HG03064 (cell line): ENCODE data around the gene NEO1.

Experiments
- ATAC-seq: cut with Tn5 transposase; IDR thresholded peaks from one replicate; pipeline ENCODE4 v1.9.1; 2021; ENCODE audit warnings: low read depth; ENCODE audit not compliant: unreplicated experiment

The NEO1 gene, protein sequence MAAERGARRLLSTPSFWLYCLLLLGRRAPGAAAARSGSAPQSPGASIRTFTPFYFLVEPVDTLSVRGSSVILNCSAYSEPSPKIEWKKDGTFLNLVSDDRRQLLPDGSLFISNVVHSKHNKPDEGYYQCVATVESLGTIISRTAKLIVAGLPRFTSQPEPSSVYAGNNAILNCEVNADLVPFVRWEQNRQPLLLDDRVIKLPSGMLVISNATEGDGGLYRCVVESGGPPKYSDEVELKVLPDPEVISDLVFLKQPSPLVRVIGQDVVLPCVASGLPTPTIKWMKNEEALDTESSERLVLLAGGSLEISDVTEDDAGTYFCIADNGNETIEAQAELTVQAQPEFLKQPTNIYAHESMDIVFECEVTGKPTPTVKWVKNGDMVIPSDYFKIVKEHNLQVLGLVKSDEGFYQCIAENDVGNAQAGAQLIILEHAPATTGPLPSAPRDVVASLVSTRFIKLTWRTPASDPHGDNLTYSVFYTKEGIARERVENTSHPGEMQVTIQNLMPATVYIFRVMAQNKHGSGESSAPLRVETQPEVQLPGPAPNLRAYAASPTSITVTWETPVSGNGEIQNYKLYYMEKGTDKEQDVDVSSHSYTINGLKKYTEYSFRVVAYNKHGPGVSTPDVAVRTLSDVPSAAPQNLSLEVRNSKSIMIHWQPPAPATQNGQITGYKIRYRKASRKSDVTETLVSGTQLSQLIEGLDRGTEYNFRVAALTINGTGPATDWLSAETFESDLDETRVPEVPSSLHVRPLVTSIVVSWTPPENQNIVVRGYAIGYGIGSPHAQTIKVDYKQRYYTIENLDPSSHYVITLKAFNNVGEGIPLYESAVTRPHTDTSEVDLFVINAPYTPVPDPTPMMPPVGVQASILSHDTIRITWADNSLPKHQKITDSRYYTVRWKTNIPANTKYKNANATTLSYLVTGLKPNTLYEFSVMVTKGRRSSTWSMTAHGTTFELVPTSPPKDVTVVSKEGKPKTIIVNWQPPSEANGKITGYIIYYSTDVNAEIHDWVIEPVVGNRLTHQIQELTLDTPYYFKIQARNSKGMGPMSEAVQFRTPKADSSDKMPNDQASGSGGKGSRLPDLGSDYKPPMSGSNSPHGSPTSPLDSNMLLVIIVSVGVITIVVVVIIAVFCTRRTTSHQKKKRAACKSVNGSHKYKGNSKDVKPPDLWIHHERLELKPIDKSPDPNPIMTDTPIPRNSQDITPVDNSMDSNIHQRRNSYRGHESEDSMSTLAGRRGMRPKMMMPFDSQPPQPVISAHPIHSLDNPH (N-terminal part only)

DNA sequence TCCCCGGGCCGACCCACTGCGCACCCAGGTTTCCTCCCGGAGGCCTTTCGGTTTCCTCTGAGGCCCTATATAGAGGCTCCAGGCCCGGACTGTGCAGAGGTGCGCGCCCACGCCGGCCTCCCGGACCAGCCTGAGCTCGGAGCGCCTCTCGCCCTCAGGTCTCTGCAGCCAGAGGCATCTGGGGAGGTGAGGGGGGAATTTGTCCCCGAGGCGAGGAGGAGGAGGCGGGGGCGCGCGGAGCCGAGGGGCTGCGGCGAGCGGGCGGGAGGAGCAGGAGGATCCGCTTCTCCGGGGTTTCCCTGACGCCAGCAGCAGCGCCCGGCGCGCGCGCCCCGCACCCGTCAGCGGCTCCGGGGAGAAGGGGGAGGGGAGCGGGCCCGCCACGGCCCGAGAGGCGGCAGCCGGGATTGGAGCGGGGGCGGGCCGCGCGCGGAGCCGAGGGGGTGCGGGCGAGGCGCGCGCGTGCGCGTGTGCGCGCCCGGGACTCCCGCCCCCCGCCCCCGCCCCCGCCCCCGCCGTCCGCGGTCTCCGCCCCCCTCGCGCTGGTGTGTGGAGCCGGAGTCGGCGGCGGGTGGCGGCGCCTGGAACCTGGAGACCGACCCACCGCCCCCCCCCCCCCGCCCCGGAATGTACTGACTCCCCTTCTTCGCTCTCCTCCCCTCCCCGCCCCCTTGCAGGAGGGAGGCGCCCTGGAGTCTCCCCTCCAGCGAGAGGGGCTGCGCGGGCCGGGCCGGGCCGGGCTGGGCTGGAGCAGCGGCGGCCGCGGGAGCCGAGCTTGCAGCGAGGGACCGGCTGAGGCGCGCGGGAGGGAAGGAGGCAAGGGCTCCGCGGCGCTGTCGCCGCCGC lies at the start of gene NEO1:
NEO1 (plus strand) TSS at position 657 of the 846 bp plus-strand sequence. CDS start 213 bp downstream, outside the sequence.
- peak; percentile 61 for ATAC-seq

- ATAC-seq = no peak
These were observed 47.8 kb upstream of the NEO1 start for GRCh38 chr15:73004462-73004861.

- ATAC-seq = no peak
These were observed 47.2 kb upstream of the NEO1 start for GRCh38 chr15:73005032-73005431.

DNA sequence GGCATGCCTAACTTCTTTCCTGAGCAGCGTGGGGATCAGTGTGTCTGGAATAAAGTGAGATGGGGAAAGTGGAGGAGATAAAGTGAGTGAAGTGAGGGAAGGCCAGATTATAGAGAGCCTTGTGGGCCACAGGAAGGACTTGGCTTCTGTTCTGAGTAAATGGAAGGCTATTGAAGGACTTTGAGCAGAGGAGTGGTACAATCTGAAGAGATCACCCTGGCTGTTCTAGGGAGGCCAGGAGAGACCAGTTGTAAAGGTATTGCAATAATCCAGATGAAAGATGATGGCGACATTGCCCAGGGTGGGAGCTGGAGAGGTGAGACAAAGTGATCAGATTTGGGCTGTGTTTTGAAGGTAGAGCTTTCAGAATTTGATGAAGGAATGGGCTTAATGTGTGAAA lies 46.8 kb upstream of the NEO1 start:
- no peak for ATAC-seq

DNA sequence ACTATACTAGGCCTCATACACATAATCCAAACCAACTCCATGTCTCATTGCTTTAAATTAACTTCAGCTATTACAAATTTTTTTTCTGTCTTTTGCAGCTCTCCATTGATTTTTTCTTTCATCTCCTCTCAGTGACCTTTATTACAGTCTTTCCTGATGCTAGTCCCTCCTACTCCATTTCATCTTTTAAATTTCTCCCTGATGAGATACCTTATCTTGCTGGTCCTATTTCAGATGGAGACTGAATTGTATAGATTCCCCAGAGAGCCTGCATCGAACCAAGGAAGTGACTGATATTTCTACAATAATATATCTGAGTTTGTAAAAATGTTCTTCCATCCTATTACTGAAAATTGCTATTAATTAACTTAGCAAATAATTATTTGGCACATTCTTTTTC lies 45.7 kb upstream of the NEO1 start:
- ATAC-seq = no peak

DNA sequence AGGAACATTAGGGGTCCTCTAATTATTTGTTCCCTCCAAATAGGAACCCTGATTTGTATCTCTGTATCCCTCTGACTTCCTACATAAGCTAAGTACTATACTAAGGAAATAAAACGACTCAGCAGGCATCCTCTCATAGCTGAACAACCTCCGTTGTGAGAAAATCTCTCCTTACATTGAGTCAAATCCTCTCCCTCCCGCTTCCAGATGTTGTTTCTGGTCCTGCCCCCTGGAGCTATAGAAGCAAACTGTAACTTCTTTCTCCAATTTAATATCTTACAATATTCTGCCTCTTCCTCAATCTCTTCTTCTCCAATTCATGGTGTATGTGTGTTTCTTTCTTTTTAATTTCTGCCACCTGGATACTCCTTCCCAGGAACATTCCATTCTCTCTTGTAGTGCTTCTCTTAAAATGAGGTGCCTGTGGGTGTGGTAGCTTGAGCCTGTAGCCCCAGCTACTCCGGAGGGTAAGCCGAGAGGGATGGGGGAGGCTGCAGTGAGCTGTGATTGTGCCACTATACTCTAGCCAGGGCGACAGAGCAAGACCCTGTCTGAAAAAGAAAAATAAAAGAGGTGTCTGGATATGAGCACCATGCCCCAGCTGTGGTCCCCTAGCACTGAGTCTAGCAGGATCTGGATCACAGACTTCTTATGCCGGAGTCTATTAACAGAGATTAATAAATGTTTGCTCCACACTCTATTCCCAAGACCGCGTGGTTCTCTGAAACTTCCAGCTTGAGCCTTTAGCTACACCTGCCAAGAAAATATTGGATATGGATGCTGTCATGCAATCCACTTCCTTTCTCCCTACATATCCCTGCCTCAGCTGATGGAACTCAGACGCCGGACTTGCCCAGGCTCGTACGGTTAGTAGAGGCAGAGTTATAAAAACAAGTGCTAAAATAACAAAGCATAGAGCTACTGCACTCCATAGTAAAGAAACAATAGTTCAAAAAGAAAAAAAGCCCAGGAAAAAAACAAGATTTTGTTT lies 42.9 kb upstream of the NEO1 start:
- no peak for ATAC-seq

- no peak for ATAC-seq
These were observed 41.8 kb upstream of the NEO1 start for GRCh38 chr15:73010154-73011152.

DNA sequence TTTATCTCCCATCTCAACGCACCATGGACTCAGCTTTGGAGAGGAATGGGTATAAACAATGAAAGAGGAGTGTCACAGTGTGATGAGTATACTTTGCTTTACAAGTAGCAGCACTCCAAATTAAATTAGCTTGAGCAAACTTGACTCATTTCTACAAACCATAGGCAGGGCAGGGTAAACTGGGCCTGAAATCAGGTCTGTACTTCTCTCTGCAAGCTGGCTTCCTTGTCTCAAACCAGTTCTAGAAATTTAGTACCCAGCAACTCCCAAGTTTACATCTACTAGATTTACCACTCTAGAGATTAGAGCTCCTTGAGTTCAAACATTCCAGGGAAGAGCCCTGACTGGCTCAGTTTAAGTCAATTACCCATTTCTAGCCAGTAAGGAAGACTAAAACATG lies 37.4 kb upstream of the NEO1 start:
- no peak for ATAC-seq

DNA sequence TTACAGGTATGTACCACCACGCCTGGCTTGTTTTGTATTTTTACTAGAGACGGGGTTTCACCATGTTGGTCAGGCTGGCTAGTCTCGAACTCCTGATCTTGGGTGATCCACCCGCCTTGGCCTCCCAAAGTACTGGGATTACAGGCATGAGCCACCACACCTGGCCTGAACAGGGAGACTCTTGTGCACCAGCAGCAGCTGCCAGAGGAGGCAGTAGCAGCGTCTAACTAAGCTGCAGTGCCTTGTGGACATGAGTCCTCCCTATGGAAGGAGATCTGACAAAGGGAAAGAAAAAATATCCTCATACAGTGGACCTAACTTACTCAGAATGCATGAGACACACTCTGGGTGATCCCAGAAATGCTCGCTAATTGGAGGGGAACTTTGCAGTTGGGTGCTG lies 36.8 kb upstream of the NEO1 start:
- ATAC-seq = no peak

- no peak for ATAC-seq
These were observed 34.3 kb upstream of the NEO1 start for GRCh38 chr15:73017987-73018386.

DNA sequence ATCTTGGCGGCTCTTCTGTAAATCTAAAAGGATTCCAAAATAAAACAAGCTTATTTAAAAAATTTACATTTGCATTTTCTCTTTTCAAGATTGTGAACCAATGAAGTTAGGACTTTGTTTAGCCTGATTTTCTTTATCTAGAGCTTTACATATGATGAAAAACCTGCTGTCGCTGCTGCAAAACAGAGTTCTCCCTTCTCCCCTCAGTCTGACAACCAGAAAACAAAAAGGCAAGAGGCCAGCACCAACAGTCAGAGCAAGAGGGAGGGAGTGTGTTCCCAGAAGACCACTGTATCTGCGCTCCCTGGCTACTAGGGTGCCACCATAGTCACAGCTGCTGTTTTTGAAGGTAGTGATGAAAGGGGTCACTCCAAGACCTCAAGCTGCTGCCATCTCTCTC lies 33.1 kb upstream of the NEO1 start:
- ATAC-seq = no peak

DNA sequence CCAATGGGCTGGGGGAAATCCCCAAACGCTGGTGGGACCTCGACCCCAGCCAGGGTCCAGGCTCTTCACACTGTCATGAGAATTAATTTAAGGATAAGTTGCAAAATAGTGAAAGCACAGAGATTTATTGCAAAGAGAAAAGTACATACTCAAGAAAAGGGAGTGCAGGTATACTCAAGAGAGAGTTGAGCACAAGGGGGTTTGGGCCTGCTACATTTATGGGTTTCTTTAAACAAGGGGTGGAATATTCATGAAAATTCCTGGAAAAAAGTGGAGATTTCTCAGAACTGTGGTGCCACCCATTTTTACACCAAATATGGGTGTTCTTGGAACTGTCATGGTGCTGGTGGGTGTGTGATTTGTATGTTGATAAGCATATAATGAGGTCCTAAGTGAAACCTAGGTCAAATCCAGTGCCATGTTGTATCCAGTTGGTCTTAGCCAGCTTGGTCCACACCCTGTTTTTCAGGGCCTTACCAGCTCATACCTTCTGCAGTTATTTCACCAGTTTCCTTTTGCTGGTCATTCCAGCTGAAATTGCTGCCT lies 32.6 kb upstream of the NEO1 start:
- ATAC-seq = no peak

GRCh38 chr15:73021139-73021621 lies 31.1 kb upstream of the NEO1 start:
- no peak for ATAC-seq

GRCh38 chr15:73022161-73022560 lies 30.1 kb upstream of the NEO1 start:
- no peak for ATAC-seq

GRCh38 chr15:73023071-73023470 lies 29.2 kb upstream of the NEO1 start:
- ATAC-seq = no peak

DNA sequence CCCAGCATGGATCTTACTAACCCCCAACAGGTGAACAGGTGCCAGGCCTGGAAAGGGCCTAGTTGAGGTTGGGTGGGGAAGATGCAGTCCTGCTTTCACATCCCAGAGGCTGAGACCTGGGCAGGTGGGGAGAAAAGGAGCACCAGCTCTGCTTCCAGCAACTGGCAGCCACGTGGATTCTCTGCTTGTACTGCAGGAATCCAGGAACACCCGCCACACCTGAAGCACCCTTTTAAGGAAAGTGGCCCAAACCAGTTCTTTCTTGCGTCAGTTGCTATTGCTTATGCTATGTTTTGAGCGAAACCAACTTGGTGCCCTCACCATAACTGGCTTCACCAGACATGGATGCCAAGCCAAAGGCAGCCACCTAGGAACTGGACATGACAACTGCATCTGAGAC lies 28.1 kb upstream of the NEO1 start:
- ATAC-seq = no peak

GRCh38 chr15:73026511-73027054 lies 25.7 kb upstream of the NEO1 start:
- no peak for ATAC-seq
